ENCODE measurements around the gene RP2.
A peak's percentile ranks its signal among the peaks of the same experiment; 100 is the strongest.

The RP2 gene

GRCh38 chrX:46929439-46930261, 92.8 kb downstream of the RP2 start:
- TF ChIP-seq, protein P1, sequence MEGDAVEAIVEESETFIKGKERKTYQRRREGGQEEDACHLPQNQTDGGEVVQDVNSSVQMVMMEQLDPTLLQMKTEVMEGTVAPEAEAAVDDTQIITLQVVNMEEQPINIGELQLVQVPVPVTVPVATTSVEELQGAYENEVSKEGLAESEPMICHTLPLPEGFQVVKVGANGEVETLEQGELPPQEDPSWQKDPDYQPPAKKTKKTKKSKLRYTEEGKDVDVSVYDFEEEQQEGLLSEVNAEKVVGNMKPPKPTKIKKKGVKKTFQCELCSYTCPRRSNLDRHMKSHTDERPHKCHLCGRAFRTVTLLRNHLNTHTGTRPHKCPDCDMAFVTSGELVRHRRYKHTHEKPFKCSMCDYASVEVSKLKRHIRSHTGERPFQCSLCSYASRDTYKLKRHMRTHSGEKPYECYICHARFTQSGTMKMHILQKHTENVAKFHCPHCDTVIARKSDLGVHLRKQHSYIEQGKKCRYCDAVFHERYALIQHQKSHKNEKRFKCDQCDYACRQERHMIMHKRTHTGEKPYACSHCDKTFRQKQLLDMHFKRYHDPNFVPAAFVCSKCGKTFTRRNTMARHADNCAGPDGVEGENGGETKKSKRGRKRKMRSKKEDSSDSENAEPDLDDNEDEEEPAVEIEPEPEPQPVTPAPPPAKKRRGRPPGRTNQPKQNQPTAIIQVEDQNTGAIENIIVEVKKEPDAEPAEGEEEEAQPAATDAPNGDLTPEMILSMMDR (conservative IDR thresholded peaks at IDR 0.05; ENCODE audit: low read length): no peak
- DNase-seq (ENCODE audit: low read depth): peak; percentile 34
- no peak overlapping the region for H3K4me3 ChIP-seq (ENCODE audit: low read length)

Measured in AG10803 (cell line).